ENCODE measurements around the gene PAX2.

- TF ChIP-seq CTCF (IDR thresholded peaks at IDR 0.05; ENCODE audit: low read depth, low read length, missing input control) (no peak), GABPA (IDR thresholded peaks at IDR 0.05 in 1 of 2, conservative IDR thresholded peaks at IDR 0.05 in 1 of 2) (no peak), REST (IDR thresholded peaks at IDR 0.05) (no peak), MAX (IDR thresholded peaks at IDR 0.05) (no peak)
These were observed 81.8 kb downstream of the PAX2 start for GRCh38 chr10:100826983-100827818.

Measured in liver (tissue), 3 donors.